ENCODE data around the gene RNF135.
"Not testable (repeated sequence)": the region's sequence is repeated elsewhere in the genome, so short reads cannot be mapped to it uniquely, and the experiment has no call there.

RNF135 gene

GRCh38 chr17:30956764-30957374 lies 14.0 kb upstream of the RNF135 start:
- DNase-seq (ENCODE audit: low spot score), result no peak

- no peak for DNase-seq (ENCODE audit: low spot score)
Observed at GRCh38 chr17:30957741-30958140, 13.1 kb upstream of the RNF135 start.

GRCh38 chr17:30958187-30958586 lies 12.7 kb upstream of the RNF135 start:
- DNase-seq (ENCODE audit: low spot score), result no peak

- DNase-seq (ENCODE audit: low spot score), result no peak
Observed at GRCh38 chr17:30961209-30962188, 9.3 kb upstream of the RNF135 start.

GRCh38 chr17:30964312-30964711 lies 6.5 kb upstream of the RNF135 start:
- not testable (repeated sequence) for DNase-seq (ENCODE audit: low spot score)

- DNase-seq (ENCODE audit: low spot score), result no peak
Observed at GRCh38 chr17:30964876-30965275, 6.0 kb upstream of the RNF135 start.

GRCh38 chr17:30965686-30966085 lies 5.2 kb upstream of the RNF135 start:
- DNase-seq (ENCODE audit: low spot score), result no peak

GRCh38 chr17:30967911-30968310 lies 2.9 kb upstream of the RNF135 start:
- not testable (repeated sequence) for DNase-seq (ENCODE audit: low spot score)

- no peak for DNase-seq (ENCODE audit: low spot score)
Observed at GRCh38 chr17:30969989-30970830, 629 bp upstream of the RNF135 start.

- no peak for DNase-seq (ENCODE audit: low spot score)
Observed at GRCh38 chr17:30975042-30975820, 4.4 kb downstream of the RNF135 start.

GRCh38 chr17:30979919-30980318 lies 9.1 kb downstream of the RNF135 start:
- not testable (repeated sequence) for DNase-seq (ENCODE audit: low spot score)

GRCh38 chr17:30981531-30982519 lies 11.0 kb downstream of the RNF135 start:
- DNase-seq (ENCODE audit: low spot score), result no peak

- DNase-seq (ENCODE audit: low spot score), result no peak
Observed at GRCh38 chr17:30982855-30983254, 12.0 kb downstream of the RNF135 start.

GRCh38 chr17:30990458-30990857 lies 19.6 kb downstream of the RNF135 start:
- no peak for DNase-seq (ENCODE audit: low spot score)

- DNase-seq (ENCODE audit: low spot score), result no peak
Observed at GRCh38 chr17:30992551-30992950, 21.7 kb downstream of the RNF135 start.

GRCh38 chr17:30995347-30995746 lies 24.5 kb downstream of the RNF135 start:
- no peak for DNase-seq (ENCODE audit: low spot score)

- no peak for DNase-seq (ENCODE audit: low spot score)
Observed at GRCh38 chr17:30996486-30996885, 25.6 kb downstream of the RNF135 start.

- DNase-seq (ENCODE audit: low spot score), result no peak
Observed at GRCh38 chr17:30997270-30997669, 26.4 kb downstream of the RNF135 start.

- no peak for DNase-seq (ENCODE audit: low spot score)
Observed at GRCh38 chr17:30997842-30998241, 27.0 kb downstream of the RNF135 start.

GRCh38 chr17:31002047-31002446 lies 31.2 kb downstream of the RNF135 start:
- no peak for DNase-seq (ENCODE audit: low spot score)

All from HuH-7.5 (cell line).